GM18511 (cell line): ENCODE measurements around the gene EML3.
A peak's percentile ranks its signal among the peaks of the same experiment; 100 is the strongest.
"Not testable (repeated sequence)": the region's sequence is repeated elsewhere in the genome, so short reads cannot be mapped to it uniquely, and the experiment has no call there.

Experiments
- ATAC-seq: cut with Tn5 transposase; IDR thresholded peaks from one replicate; pipeline ENCODE4 v1.9.1; 2021; ENCODE audit warnings: mild to moderate bottlenecking, moderate library complexity; ENCODE audit not compliant: unreplicated experiment

Gene EML3

GRCh38 chr11:62601122-62601371 is 11.5 kb downstream of the EML3 start:
- peak; percentile 23 for ATAC-seq

DNA sequence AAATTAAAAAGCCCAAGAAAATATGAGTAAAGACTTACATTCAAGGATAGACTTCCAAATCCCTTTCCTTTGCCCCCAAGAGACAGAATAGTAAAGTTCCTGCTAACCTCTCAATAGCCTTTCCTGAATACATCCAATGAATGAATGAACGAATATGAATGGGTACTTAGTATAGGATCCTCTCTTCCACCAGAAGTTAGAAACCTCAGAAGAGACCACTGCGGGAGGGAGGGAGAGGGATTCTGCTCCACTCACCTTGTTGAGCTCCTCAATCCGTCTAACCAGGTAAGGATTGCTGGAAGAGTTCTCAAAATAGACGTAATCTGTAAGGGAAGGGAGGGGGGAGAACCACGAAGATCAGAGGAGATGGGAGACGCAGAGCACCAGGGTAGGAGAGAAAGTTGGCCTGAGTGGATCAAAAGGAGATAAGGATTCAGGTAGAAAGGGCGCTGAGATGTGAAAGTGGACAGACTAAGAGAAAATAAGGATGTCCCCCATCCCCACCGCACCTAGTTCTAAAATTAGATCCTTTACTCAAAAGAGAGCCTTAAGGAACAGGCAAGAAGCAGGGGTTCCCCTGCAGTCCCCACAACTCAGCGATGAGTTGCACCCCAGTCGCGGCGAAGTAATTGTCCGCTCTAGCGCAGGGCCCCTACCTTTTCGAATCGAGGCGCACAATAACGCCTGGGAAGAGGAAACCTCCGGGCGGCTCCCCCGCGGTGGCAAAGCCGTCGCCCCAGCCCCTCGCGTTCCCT is 12.0 kb downstream of the EML3 start:
- ATAC-seq, result no peak

DNA sequence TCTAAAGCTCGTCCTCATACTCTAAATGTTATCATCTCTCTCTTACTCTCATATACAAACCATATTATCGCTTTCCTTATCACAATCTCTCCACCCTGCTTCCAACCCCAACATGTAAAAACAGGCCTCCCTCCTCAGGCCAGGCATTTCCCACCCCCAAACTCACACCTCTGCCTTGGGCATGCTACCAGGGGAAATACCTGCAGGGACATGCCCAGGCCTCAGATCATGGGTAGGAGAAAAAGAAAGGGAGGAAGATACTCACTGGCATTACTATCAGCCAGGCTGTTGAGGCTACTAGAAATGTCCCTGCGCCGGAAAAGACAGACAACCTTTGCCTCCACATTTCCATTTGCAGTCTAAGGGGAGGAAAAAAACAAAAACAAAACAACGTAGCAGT is 12.7 kb downstream of the EML3 start:
- ATAC-seq, result no peak

- ATAC-seq, result peak; percentile 67
These were observed 13.4 kb downstream of the EML3 start for GRCh38 chr11:62599069-62599696.

DNA sequence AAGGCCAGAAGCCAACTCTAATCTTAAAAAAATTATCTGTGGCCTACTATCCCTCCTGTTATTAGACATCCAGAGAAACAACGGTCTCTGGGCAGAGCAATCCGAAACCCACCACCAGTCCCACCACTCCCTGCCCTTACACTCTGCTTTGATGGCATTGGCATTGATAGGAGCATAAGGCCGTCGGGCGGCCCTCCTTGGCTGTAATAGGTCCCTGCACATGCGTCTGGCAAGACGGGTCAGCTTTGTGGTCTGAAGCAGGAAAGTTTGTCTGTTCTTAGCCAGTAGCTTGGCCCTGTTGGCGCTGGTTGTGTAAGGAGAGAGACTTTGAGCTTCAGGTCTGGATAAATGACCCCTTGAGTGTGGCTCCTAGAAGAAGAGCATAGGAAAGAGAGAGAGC is 17.5 kb downstream of the EML3 start:
- no peak for ATAC-seq

DNA sequence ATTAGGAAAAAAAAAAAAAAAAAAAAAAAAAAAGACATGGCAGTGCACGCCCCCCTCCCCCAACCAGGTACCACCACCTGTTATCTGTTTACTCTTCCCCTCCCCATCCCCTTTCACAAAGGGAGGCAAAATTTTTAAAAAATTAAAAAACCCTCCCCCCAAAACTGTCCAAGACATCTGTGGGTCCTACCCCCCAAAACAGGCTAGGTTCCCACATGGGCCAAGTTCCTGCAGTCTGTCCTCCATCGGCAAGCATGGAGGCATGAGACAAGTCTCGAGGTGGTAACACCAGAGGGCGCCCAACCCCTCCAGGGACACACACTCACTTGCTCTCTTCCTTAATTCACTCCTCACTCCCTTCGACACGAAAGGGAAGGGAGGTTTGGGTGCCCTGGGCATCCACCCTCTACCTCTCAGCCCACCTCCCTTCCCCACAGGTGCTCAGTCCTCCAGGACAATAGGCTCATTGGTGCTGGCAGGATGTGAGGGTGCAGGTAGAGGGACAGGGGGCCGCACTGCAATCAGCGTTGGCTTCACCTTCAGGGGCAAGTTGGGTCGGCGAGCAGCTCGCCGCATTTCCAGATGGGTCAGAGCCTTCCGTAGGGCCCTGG is 19.0 kb downstream of the EML3 start:
- no peak for ATAC-seq

GRCh38 chr11:62592989-62593421 is 19.6 kb downstream of the EML3 start:
- no peak for ATAC-seq

GRCh38 chr11:62592146-62592815 is 20.3 kb downstream of the EML3 start:
- no peak for ATAC-seq

DNA sequence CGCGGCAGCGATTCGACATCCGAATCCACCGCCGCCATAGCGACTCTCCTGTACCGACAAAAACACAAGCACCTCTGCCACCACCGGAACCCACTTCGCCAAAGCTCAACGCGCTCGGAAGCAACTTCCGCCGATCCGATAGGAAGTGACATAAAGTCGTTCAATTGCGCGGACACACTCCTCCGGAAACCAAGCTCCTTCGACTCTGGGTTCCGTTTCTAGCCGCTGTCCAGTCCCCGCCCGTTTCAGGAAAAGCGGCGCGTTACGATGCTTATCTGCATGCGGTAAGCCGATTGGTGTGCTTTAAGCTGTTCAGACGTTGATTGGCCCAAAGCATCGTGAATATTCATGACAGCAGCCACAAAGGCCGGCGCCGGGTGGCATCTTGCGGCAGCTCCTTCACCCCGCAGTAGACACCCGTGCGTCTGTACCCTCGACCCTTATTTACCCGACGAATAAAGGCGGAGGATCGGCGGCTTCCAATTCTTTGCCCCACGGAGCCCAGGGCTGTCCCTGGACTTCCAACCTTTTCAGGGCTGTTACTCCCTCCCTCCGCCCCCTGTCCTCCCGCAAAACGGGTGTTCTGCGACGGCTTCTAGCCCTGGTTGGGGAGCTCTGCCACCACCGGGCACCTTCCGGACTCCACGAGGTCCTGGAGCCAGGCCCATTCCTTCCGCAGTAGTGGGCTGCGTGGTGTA is 21.0 kb downstream of the EML3 start, which contains the start of gene TUT1:
Gene TUT1, minus strand, starts transcription at position 76 of the 698 bp plus-strand sequence. Its CDS starts 38 bp downstream, at position 38.
- peak; percentile 91 for ATAC-seq

DNA sequence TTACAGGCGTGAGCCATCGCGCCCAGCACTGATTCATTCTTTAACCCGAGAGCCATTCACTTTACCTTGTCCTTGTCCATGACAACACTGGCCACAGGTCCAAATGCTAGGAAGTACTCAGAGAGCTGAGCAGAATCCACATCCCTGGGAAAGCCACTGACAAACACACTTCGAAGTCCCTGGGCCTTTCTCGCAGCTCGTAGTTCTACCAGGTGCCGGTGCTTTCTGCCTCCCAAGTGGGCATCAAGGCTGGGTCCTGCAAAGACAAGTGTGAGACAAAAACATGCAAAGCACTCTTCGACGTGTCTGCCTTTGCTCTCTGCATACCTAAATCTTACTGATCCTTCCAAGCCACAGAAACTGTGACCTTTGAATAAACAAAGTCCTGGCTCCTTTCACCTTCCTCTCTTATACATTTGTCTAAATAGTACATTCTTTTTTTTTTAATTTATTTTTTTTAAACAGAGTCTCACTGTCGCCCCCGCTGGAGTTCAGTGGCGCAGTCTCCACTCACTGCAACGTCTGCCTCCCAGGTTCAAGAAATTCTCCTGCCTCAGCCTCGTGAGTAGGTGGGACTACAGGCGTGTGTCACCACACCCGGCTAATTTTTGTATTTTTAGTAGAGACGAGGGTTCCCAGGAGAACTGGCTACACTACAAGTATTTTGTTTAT is 23.5 kb downstream of the EML3 start:
- no peak for ATAC-seq

DNA sequence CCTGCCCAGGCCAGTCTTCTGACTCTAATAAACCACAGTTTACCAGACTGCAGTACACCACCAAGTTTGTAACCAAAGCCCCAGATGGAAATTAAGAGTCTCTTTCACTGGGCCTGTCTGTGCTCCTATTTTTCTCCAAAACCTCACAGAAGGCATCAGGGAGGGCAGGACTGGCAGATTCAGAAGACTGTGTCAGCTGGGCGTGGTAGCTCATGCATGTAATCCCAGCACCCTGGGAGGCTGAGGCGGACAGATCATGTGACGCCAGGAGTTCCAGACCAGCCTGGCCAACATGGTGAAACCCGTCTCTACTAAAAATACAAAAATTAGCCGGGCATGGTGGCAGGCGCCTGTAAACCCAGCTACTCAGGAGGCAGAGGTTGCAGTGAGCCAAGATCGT is 27.2 kb downstream of the EML3 start:
- ATAC-seq, result not testable (repeated sequence)

DNA sequence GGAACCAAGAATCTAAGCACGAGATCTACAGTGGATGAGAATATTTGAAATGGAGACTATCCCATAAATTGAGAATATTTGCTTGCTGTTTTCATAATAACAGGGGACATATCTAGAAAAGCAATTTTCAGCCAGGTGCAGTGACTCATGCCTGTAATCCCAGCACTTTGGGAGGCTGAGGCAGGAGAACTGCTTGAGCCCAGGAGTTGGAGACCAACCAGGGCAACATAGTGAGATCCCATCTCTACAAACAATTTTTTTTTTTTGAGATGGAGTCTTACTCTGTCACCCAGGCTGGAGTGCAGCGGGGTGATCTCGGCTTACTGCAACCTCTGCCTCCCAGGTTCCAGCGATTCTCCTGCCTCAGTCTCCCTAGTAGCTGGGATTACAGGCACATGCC is 30.8 kb downstream of the EML3 start:
- not testable (repeated sequence) for ATAC-seq

DNA sequence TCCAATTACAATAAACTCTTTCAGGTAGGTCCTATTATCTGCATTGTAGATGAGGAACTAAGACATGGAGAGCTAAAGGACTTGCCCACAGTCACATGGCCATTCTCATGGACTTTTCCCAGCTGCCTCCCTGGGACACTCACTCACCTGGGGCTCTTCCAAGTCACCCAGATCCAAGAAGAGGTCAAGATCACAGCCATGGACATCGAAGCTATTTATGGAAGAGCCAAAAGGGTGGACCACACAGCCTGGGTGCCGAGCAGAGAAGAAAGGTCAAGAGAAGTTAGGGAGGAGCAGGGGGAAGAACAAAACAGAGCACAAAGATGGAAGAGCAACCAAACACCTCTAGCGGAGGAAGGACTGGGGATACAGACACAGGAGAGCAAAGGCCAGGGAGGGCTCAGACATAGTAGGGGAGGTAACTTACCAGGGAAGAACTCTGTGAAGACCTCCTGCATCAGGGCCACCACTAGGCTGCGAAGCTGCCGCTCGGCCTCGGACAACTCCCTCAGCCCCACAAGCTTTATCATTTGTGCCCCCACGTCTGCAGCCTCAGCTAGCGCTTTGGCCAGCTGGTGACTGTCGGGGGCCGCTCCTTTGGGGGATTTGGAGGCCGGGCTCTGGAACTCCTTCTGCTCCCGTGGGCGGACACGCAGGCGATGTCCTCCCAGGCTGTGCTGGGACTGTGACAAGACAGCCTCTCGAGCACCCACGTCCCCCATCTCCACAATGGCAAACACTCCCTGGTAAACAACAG is 31.4 kb downstream of the EML3 start:
- ATAC-seq, result no peak

- ATAC-seq, result no peak
These were observed 33.3 kb downstream of the EML3 start for GRCh38 chr11:62579252-62579651.

DNA sequence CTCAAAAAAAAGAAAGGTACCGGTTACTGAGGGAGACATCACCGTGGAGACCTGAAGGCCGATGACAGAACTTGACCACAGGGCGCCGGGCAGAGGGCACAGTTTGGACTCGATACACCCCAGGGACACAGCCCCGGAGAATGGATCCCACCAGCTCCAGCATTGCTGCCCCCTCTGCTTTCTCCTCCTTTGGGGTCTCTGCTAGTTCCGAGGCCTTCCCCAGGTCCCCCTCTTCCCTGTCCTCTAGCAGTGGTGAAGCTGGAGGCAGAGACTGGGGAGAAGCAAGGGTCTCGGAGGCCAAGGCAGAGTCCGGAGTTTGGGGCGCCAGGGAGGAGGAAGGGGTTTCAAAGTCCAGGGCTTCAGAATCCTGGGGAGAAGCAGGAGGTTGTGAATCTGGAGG is 34.0 kb downstream of the EML3 start:
- no peak for ATAC-seq

- ATAC-seq, result no peak
These were observed 35.4 kb downstream of the EML3 start for GRCh38 chr11:62577046-62577714.

- no peak for ATAC-seq
These were observed 36.7 kb downstream of the EML3 start for GRCh38 chr11:62575837-62576236.

- ATAC-seq, result no peak
These were observed 37.4 kb downstream of the EML3 start for GRCh38 chr11:62575156-62575555.

- ATAC-seq, result peak; percentile 28
These were observed 38.1 kb downstream of the EML3 start for GRCh38 chr11:62574363-62575071.
